HEK293 (cell line): Measurements from ENCODE around the gene ZNF845.

Source experiments
- CTCF ChIA-PET: fragments of 350-600 bp; formaldehyde crosslinking; extraction: SDS; loops from one replicate; lab custom pipeline; 2021; ENCODE audit warnings: antibody characterized with exemption; lab: Yijun Ruan, JAX
- POLR2A ChIA-PET: fragments of 300-600 bp; formaldehyde crosslinking; extraction: SDS; loops from one replicate; lab custom pipeline; 2020; ENCODE audit warnings: antibody characterized with exemption, inconsistent platforms; lab: Yijun Ruan, JAX
- H3K27ac ChIP-seq: fragments of 200-500 bp; sonication (Bioruptor generic); 2 replicates; pipeline ENCODE4 v1.5.1; 2014; ENCODE audit warnings: low read depth, low read length, control low read depth, inconsistent platforms; ENCODE audit errors: extremely low read depth
- H3K36me3 ChIP-seq, 2 experiments: fragments of 200-500 bp in 1 of 2; sonication (Bioruptor generic) in 1 of 2; 1 replicate in 1 of 2; 2 replicates in 1 of 2; pipeline ENCODE4 v1.5.1; 2014 to 2017; ENCODE audit warnings: inconsistent platforms in 2 of 2, low read length in 2 of 2; ENCODE audit not compliant: control insufficient read depth in 2 of 2, insufficient read depth in 1 of 2
- H3K4me1 ChIP-seq: fragments of 200-500 bp; sonication (Bioruptor generic); 2 replicates; pipeline ENCODE4 v1.5.1; 2014; ENCODE audit warnings: mild to moderate bottlenecking, low read length, inconsistent platforms; ENCODE audit not compliant: control insufficient read depth, insufficient read depth
- H3K4me3 ChIP-seq: 2 replicates; pipeline ENCODE4 v1.5.1; 2011; ENCODE audit warnings: low read depth, mild to moderate bottlenecking, control low read depth, low read length, moderate library complexity
- H3K9me3 ChIP-seq: fragments of 200-500 bp; sonication (Bioruptor generic); 2 replicates; pipeline ENCODE4 v1.5.1; 2014; ENCODE audit warnings: low read depth, low read length, inconsistent platforms; ENCODE audit not compliant: control insufficient read depth, insufficient read depth
- FEZF1 ChIP-seq: fragments of 450-650 bp; formaldehyde crosslinking; IDR thresholded peaks from 2 replicates; pipeline ENCODE4 v1.5.1; 2016; ENCODE audit warnings: missing biosample characterization, missing genetic modification characterization
- GFI1B ChIP-seq: fragments of 450-650 bp; formaldehyde crosslinking; IDR thresholded peaks from 2 replicates; pipeline ENCODE4 v1.5.1; 2016; ENCODE audit warnings: missing biosample characterization, missing genetic modification characterization
- GLIS1 ChIP-seq: fragments of 450-650 bp; formaldehyde crosslinking; IDR thresholded peaks from 2 replicates; pipeline ENCODE4 v1.5.1; 2016; ENCODE audit warnings: missing biosample characterization, missing genetic modification characterization
- KLF1 ChIP-seq: fragments of 450-650 bp; formaldehyde crosslinking; IDR thresholded peaks from 2 replicates; pipeline ENCODE4 v1.5.1; 2016; ENCODE audit warnings: missing biosample characterization, missing genetic modification characterization
- KLF10 ChIP-seq: fragments of 450-650 bp; IDR thresholded peaks from 2 replicates; pipeline ENCODE4 v1.5.1; 2018; ENCODE audit warnings: missing biosample characterization, mild to moderate bottlenecking, missing genetic modification characterization
- KLF9 ChIP-seq: fragments of 450-650 bp; formaldehyde crosslinking; IDR thresholded peaks from 2 replicates; pipeline ENCODE4 v1.5.1; 2016; ENCODE audit warnings: missing biosample characterization, missing genetic modification characterization, low read depth
- SP3 ChIP-seq: fragments of 450-650 bp; formaldehyde crosslinking; IDR thresholded peaks from 2 replicates; pipeline ENCODE4 v1.5.1; 2016; ENCODE audit warnings: missing biosample characterization, missing genetic modification characterization
- SP7 ChIP-seq: fragments of 450-650 bp; formaldehyde crosslinking; IDR thresholded peaks from 2 replicates; pipeline ENCODE4 v1.5.1; 2016; ENCODE audit warnings: missing biosample characterization, missing genetic modification characterization
- YY1 ChIP-seq: fragments of 450-650 bp; formaldehyde crosslinking; IDR thresholded peaks from 2 replicates; pipeline ENCODE4 v1.5.1; 2018; ENCODE audit warnings: missing biosample characterization, missing genetic modification characterization
- ZBTB17 ChIP-seq: fragments of 450-650 bp; formaldehyde crosslinking; IDR thresholded peaks from 2 replicates; pipeline ENCODE4 v1.5.1; 2016; ENCODE audit warnings: missing biosample characterization, missing genetic modification characterization
- ZBTB20 ChIP-seq: fragments of 450-650 bp; formaldehyde crosslinking; IDR thresholded peaks from 2 replicates; pipeline ENCODE4 v1.5.1; 2016; ENCODE audit warnings: missing biosample characterization, missing genetic modification characterization
- ZBTB21 ChIP-seq: fragments of 450-650 bp; formaldehyde crosslinking; IDR thresholded peaks from 2 replicates; pipeline ENCODE4 v1.5.1; 2017; ENCODE audit warnings: missing biosample characterization, missing genetic modification characterization
- ZBTB48 ChIP-seq: fragments of 450-650 bp; formaldehyde crosslinking; IDR thresholded peaks from 2 replicates; pipeline ENCODE4 v1.5.1; 2016; ENCODE audit warnings: missing biosample characterization, missing genetic modification characterization
- ZFP3 ChIP-seq: fragments of 450-650 bp; formaldehyde crosslinking; IDR thresholded peaks from 2 replicates; pipeline ENCODE4 v1.5.1; 2016; ENCODE audit warnings: low read depth, missing biosample characterization, missing genetic modification characterization
- ZFP37 ChIP-seq: fragments of 450-650 bp; formaldehyde crosslinking; IDR thresholded peaks from 2 replicates; pipeline ENCODE4 v1.5.1; 2016; ENCODE audit warnings: missing biosample characterization, missing genetic modification characterization
- ZNF16 ChIP-seq: fragments of 450-650 bp; formaldehyde crosslinking; IDR thresholded peaks from 2 replicates; pipeline ENCODE4 v1.5.1; 2016; ENCODE audit warnings: low read depth, missing biosample characterization, missing genetic modification characterization
- ZNF202 ChIP-seq: fragments of 450-650 bp; formaldehyde crosslinking; IDR thresholded peaks from 2 replicates; pipeline ENCODE4 v1.5.1; 2016; ENCODE audit warnings: missing biosample characterization, missing genetic modification characterization, borderline replicate concordance
- ZNF211 ChIP-seq: fragments of 450-650 bp; formaldehyde crosslinking; IDR thresholded peaks from 2 replicates; pipeline ENCODE4 v1.5.1; 2016; ENCODE audit warnings: low read depth, missing biosample characterization, missing genetic modification characterization
- ZNF239 ChIP-seq: fragments of 450-650 bp; formaldehyde crosslinking; IDR thresholded peaks from 2 replicates; pipeline ENCODE4 v1.5.1; 2016; ENCODE audit warnings: missing biosample characterization, missing genetic modification characterization
- ZNF292 ChIP-seq: fragments of 450-650 bp; formaldehyde crosslinking; IDR thresholded peaks from 2 replicates; pipeline ENCODE4 v1.5.1; 2016; ENCODE audit warnings: low read depth, missing biosample characterization, missing genetic modification characterization, borderline replicate concordance
- ZNF302 ChIP-seq: fragments of 450-650 bp; formaldehyde crosslinking; IDR thresholded peaks from 2 replicates; pipeline ENCODE4 v1.5.1; 2016; ENCODE audit warnings: missing biosample characterization, missing genetic modification characterization, low read depth
- ZNF335 ChIP-seq: fragments of 450-650 bp; formaldehyde crosslinking; conservative IDR thresholded peaks from 2 replicates; pipeline ENCODE4 v1.5.1; 2016; ENCODE audit warnings: missing biosample characterization, missing genetic modification characterization
- ZNF366 ChIP-seq: fragments of 450-650 bp; formaldehyde crosslinking; conservative IDR thresholded peaks from 2 replicates; pipeline ENCODE4 v1.5.1; 2016; ENCODE audit warnings: missing biosample characterization, missing genetic modification characterization
- ZNF37A ChIP-seq: fragments of 450-650 bp; IDR thresholded peaks from 2 replicates; pipeline ENCODE4 v1.5.1; 2018; ENCODE audit warnings: missing biosample characterization, missing genetic modification characterization
- ZNF488 ChIP-seq: fragments of 450-650 bp; formaldehyde crosslinking; IDR thresholded peaks from 2 replicates; pipeline ENCODE4 v1.5.1; 2016; ENCODE audit warnings: missing biosample characterization, missing genetic modification characterization
- ZNF544 ChIP-seq: fragments of 450-650 bp; formaldehyde crosslinking; IDR thresholded peaks from 2 replicates; pipeline ENCODE4 v1.5.0; 2017; ENCODE audit warnings: missing biosample characterization, missing genetic modification characterization
- ZNF548 ChIP-seq: fragments of 450-650 bp; formaldehyde crosslinking; IDR thresholded peaks from 2 replicates; pipeline ENCODE4 v1.5.1; 2016; ENCODE audit warnings: missing biosample characterization, missing genetic modification characterization
- ZNF600 ChIP-seq: fragments of 450-650 bp; formaldehyde crosslinking; IDR thresholded peaks from 2 replicates; pipeline ENCODE4 v1.5.1; 2016; ENCODE audit warnings: missing biosample characterization, missing genetic modification characterization
- ZNF623 ChIP-seq: fragments of 450-650 bp; formaldehyde crosslinking; IDR thresholded peaks from 2 replicates; pipeline ENCODE4 v1.5.1; 2016; ENCODE audit warnings: missing biosample characterization, missing genetic modification characterization
- ZNF670 ChIP-seq: fragments of 450-650 bp; formaldehyde crosslinking; IDR thresholded peaks from 2 replicates; pipeline ENCODE4 v1.5.1; 2016; ENCODE audit warnings: missing biosample characterization, missing genetic modification characterization, low read depth
- ZNF677 ChIP-seq: fragments of 450-650 bp; IDR thresholded peaks from 2 replicates; pipeline ENCODE4 v1.5.0; 2018; ENCODE audit warnings: missing biosample characterization, mild to moderate bottlenecking, missing genetic modification characterization, moderate library complexity
- ZNF701 ChIP-seq: fragments of 450-650 bp; formaldehyde crosslinking; IDR thresholded peaks from 2 replicates; pipeline ENCODE4 v1.5.1; 2016; ENCODE audit warnings: missing biosample characterization, missing genetic modification characterization
- ZNF776 ChIP-seq: fragments of 450-650 bp; formaldehyde crosslinking; IDR thresholded peaks from 2 replicates; pipeline ENCODE4 v1.5.0; 2017; ENCODE audit warnings: missing biosample characterization, missing genetic modification characterization, borderline replicate concordance
- ZNF830 ChIP-seq: fragments of 450-650 bp; IDR thresholded peaks from 2 replicates; pipeline ENCODE4 v1.5.0; 2018; ENCODE audit warnings: missing biosample characterization, missing genetic modification characterization, low read depth, mild to moderate bottlenecking, moderate library complexity
- ZNF843 ChIP-seq: fragments of 450-650 bp; formaldehyde crosslinking; IDR thresholded peaks from 2 replicates; pipeline ENCODE4 v1.5.1; 2016; ENCODE audit warnings: missing biosample characterization, missing genetic modification characterization
- TF ChIP-seq, protein P1 (sequence below): fragments of 450-650 bp; formaldehyde crosslinking; optimal IDR thresholded peaks from 2 replicates; pipeline ENCODE3; 2016; ENCODE audit warnings: missing biosample characterization, mild to moderate bottlenecking, missing genetic modification characterization

The ZNF845 gene

DNA sequence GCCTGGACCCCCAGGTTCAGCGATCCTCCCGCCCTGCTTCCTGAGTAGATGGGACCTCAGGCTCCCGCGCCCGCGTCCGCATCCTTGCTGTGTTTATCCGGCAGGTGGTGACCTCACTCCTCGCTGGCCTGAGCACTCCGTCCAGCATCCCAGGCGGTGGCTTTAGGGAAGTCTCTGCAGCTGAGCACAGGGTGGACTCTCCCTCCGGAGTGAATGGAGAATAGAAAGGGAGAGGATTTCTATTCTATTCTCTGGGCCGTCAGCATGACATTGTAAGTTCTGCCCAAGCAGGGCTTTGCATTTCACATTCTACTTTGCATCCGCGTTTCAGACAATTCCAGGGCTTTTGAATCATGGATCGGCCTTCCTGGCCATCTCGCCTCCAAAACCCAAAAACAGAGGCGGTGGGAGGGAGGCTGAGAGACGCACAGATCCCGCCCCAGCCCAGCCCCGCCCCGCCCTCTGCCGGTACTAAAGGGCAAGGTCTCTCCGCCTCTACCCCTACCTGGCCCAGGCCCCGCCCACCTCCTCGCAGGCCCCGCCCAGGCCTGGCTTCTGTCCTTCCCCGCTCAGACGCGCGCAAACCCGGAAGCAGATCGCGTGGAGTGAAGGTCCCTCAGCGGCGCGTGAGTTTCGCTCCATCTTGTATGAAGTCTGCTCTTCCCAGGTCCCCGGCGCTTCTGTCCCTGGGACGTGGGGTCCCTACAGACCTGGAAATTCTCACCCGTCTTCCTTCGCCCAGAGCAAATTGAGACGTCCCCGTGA is 31.8 kb downstream of the ZNF845 start, which contains the start of gene ZNF525 (continued):
- TF ChIP-seq, protein P1, sequence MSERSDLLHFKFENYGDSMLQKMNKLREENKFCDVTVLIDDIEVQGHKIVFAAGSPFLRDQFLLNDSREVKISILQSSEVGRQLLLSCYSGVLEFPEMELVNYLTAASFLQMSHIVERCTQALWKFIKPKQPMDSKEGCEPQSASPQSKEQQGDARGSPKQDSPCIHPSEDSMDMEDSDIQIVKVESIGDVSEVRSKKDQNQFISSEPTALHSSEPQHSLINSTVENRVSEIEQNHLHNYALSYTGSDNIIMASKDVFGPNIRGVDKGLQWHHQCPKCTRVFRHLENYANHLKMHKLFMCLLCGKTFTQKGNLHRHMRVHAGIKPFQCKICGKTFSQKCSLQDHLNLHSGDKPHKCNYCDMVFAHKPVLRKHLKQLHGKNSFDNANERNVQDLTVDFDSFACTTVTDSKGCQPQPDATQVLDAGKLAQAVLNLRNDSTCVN (tag by site-specific recombination) = peak; percentile 36
- TF ChIP-seq GFI1B (no peak), SP7 (no peak; the same call in 1 of the 2 replicates), ZBTB48 (tag by site-specific recombination) (peak; percentile 71), ZBTB20 (tag by site-specific recombination) (peak; percentile 28; the same call in 1 of the 2 replicates), KLF9 (tag by site-specific recombination) (peak; percentile 39; the same call in 1 of the 2 replicates)
- TF ChIP-seq, all 188 proteins: peak for 9

GRCh38 chr19:53365899-53366493 is 32.4 kb downstream of the ZNF845 start:
- H3K9me3 ChIP-seq = no peaks in the 10 kb centered on the region
- POLR2A ChIA-PET = interaction anchor here (1.2 kb wide), 1 partner anchor 29 kb away, joined by 3 read pairs; the partner anchor contains the start of gene ZNF765
- no peaks in the 10 kb centered on the region for H3K36me3 ChIP-seq
- no peak overlapping the region for H3K27ac ChIP-seq
- H3K4me3 ChIP-seq = peak overlapping the region; percentile 87
- H3K4me1 ChIP-seq = no peaks in the 10 kb centered on the region
- CTCF ChIA-PET = no interaction called here
- TF ChIP-seq ZNF670 (tag by site-specific recombination) = no peak
- no peak for TF ChIP-seq ZNF544 (tag by site-specific recombination)
- no peak for TF ChIP-seq ZFP37 (tag by site-specific recombination)
- no peak for TF ChIP-seq ZNF843 (tag by site-specific recombination)
- no peak for TF ChIP-seq ZNF677
- TF ChIP-seq ZBTB21 (tag by site-specific recombination) = no peak
- TF ChIP-seq KLF1 (tag by site-specific recombination) = peak; percentile 44; the same call in 1 of the 2 replicates
- TF ChIP-seq ZNF623 (tag by site-specific recombination) = no peak
- TF ChIP-seq ZNF292 = no peak
- no peak for TF ChIP-seq KLF10 (tag by site-specific recombination)
- TF ChIP-seq ZNF600 = no peak
- TF ChIP-seq ZNF202 (tag by site-specific recombination) = no peak
- no peak for TF ChIP-seq ZNF366 (tag by site-specific recombination)
- TF ChIP-seq ZNF211 (tag by site-specific recombination) = no peak
- TF ChIP-seq ZNF488 (tag by site-specific recombination) = no peak
- TF ChIP-seq ZNF830 (tag by site-specific recombination) = no peak
- no peak for TF ChIP-seq YY1 (tag by site-specific recombination)
- peak; percentile 39 for TF ChIP-seq GLIS1 (tag by site-specific recombination)
- no peak for TF ChIP-seq ZNF701 (tag by site-specific recombination)
- peak; percentile 83 for TF ChIP-seq ZNF335 (tag by site-specific recombination)
- no peak for TF ChIP-seq ZFP3
- 0 out of 2 replicates have a peak, but pooled peaks have one; percentile 31 for TF ChIP-seq SP3 (tag by site-specific recombination)
- TF ChIP-seq ZBTB17 (tag by site-specific recombination) = no peak
- no peak for TF ChIP-seq ZNF548 (tag by site-specific recombination)
- no peak for TF ChIP-seq GFI1B
- no peak for TF ChIP-seq ZNF239
- TF ChIP-seq ZNF776 (tag by site-specific recombination) = no peak
- TF ChIP-seq ZNF37A (tag by site-specific recombination) = no peak
- TF ChIP-seq ZNF16 (tag by site-specific recombination) = no peak
- no peak for TF ChIP-seq ZNF302 (tag by site-specific recombination)
- no peak for TF ChIP-seq FEZF1 (tag by site-specific recombination)
- TF ChIP-seq, protein P1 (tag by site-specific recombination) = peak; percentile 13
